ENCODE data around the gene HDAC4. TPM values are rescaled to one million over a fixed set of nuclear protein-coding genes. Genes with fewer than 3 reads are reported as not detected.

Gene HDAC4
- total and polyA plus RNA-seq, 2 donors (not counting 1 experiment from before 2014, with no cell fraction given): 13.5 to 46.0 TPM

- Mint-ChIP-seq H3K27me3 (no peaks in the 10 kb centered on the region), H3K4me1 (peaks cover 12% of the 10 kb centered on the region), H3K9me3 (ENCODE audit: insufficient read depth) (peaks cover 2% of the 10 kb centered on the region), H3K4me3 (no peak overlapping the region), H3K27ac (no peak overlapping the region)
- Histone ChIP-seq H3K36me3 (replicated peaks in 1 of 2; ENCODE audit: control extremely low read depth in 1 of 2, control insufficient read depth in 1 of 2, extremely low read depth in 1 of 2, insufficient read depth in 2 of 2, low read length in 1 of 2) (peaks cover 0 to 2% of the 10 kb centered on the region in 2 experiments), H3K4me1 (ENCODE audit: control insufficient read depth in 2 of 2, insufficient read depth in 2 of 2, low read length in 2 of 2) (no peaks in the 10 kb centered on the region), H3K9me3 (ENCODE audit: control extremely low read depth in 1 of 3, control insufficient read depth in 2 of 3, insufficient read depth in 1 of 3, low read length in 2 of 3) (peaks cover 0 to 7% (median 0%) of the 10 kb centered on the region in 3 donors), H3K9ac (ENCODE audit: low read length) (no peak overlapping the region), H2AFZ (ENCODE audit: insufficient read depth, low read depth, low read length, poor library complexity, severe bottlenecking) (no peak overlapping the region), H3K4me2 (replicated peaks; ENCODE audit: low read depth, low read length, poor library complexity, severe bottlenecking) (no peak overlapping the region), H3K79me2 (ENCODE audit: control insufficient read depth, insufficient read depth, low read length) (peaks cover 91% of the 10 kb centered on the region), H4K20me1 (ENCODE audit: control insufficient read depth, insufficient read depth, low read length, poor library complexity, severe bottlenecking) (peaks cover 37% of the 10 kb centered on the region), H3K27ac (ENCODE audit: low read length in 2 of 2) (no peak overlapping the region), H3K4me3 (ENCODE audit: control extremely low read depth in 1 of 5, extremely low read depth in 1 of 5, insufficient read depth in 1 of 5, low read depth in 2 of 5, low read length in 4 of 5) (no peak overlapping the region), H3K27me3 (replicated peaks in 1 of 4; ENCODE audit: control extremely low read depth in 1 of 4, control insufficient read depth in 3 of 4, insufficient read depth in 4 of 4, low read length in 3 of 4) (no peaks in the 10 kb centered on the region)
- CTCF ChIA-PET: interaction anchor here (1.7 kb wide), 1 partner anchor 127 kb away, joined by 5 read pairs; no protein-coding TSS in a partner anchor
- DNase-seq (no peak), ATAC-seq (ENCODE audit: low read depth) (no peak)
- POLR2A ChIA-PET: no interaction called here
- intact Hi-C loops (cut with micrococcal nuclease): no loop called here
- TF ChIP-seq EZH2 (IDR thresholded peaks at IDR 0.05; ENCODE audit: borderline replicate concordance, insufficient read depth, low read depth, low read length, poor library complexity, severe bottlenecking) (no peak), CTCF (IDR thresholded peaks at IDR 0.05) (no peak)
- WGBS (ENCODE audit: insufficient coverage): 100% methylated on average over 3 of the region's 3 CpGs
These were observed 6.9 kb downstream of the HDAC4 start for GRCh38 chr2:239393941-239394340.

GRCh38 chr2:239393388-239393940, 7.4 kb downstream of the HDAC4 start:
- TF ChIP-seq CTCF (IDR thresholded peaks at IDR 0.05) (no peak), EZH2 (IDR thresholded peaks at IDR 0.05; ENCODE audit: borderline replicate concordance, insufficient read depth, low read depth, low read length, poor library complexity, severe bottlenecking) (no peak)
- H3K9ac ChIP-seq (ENCODE audit: low read length): no peak overlapping the region
- H3K79me2 ChIP-seq (ENCODE audit: control insufficient read depth, insufficient read depth, low read length): peaks cover 90% of the 10 kb centered on the region
- H3K27ac ChIP-seq (ENCODE audit: low read length in 2 of 2): no peak overlapping the region
- H4K20me1 ChIP-seq (ENCODE audit: control insufficient read depth, insufficient read depth, low read length, poor library complexity, severe bottlenecking): peaks cover 37% of the 10 kb centered on the region
- H3K4me3 Mint-ChIP-seq: no peak overlapping the region
- ATAC-seq (ENCODE audit: low read depth) (no peak), DNase-seq (no peak)
- intact Hi-C loops (cut with micrococcal nuclease): no loop called here
- 98% methylated on average over 6 of the region's 7 CpGs for WGBS (ENCODE audit: insufficient coverage)
- H3K9me3 ChIP-seq (ENCODE audit: control extremely low read depth in 1 of 3, control insufficient read depth in 2 of 3, insufficient read depth in 1 of 3, low read length in 2 of 3): peaks cover 0 to 7% (median 0%) of the 10 kb centered on the region in 3 donors
- peaks cover 0 to 2% of the 10 kb centered on the region in 2 experiments for H3K36me3 ChIP-seq (replicated peaks in 1 of 2; ENCODE audit: control extremely low read depth in 1 of 2, control insufficient read depth in 1 of 2, extremely low read depth in 1 of 2, insufficient read depth in 2 of 2, low read length in 1 of 2)
- ChIA-PET POLR2A (no interaction called here), CTCF (interaction anchor here (1.7 kb wide), 1 partner anchor 126 kb away, joined by 5 read pairs; no protein-coding TSS in a partner anchor)
- peaks cover 8% of the 10 kb centered on the region for H3K4me1 Mint-ChIP-seq
- no peak overlapping the region for H2AFZ ChIP-seq (ENCODE audit: insufficient read depth, low read depth, low read length, poor library complexity, severe bottlenecking)
- no peak overlapping the region for H3K4me2 ChIP-seq (replicated peaks; ENCODE audit: low read depth, low read length, poor library complexity, severe bottlenecking)
- H3K4me3 ChIP-seq (ENCODE audit: control extremely low read depth in 1 of 5, extremely low read depth in 1 of 5, insufficient read depth in 1 of 5, low read depth in 2 of 5, low read length in 4 of 5): no peak overlapping the region
- no peaks in the 10 kb centered on the region for H3K4me1 ChIP-seq (ENCODE audit: control insufficient read depth in 2 of 2, insufficient read depth in 2 of 2, low read length in 2 of 2)
- H3K27ac Mint-ChIP-seq: no peak overlapping the region
- H3K9me3 Mint-ChIP-seq (ENCODE audit: insufficient read depth): peaks cover 2% of the 10 kb centered on the region
- no peaks in the 10 kb centered on the region for H3K27me3 ChIP-seq (replicated peaks in 1 of 4; ENCODE audit: control extremely low read depth in 1 of 4, control insufficient read depth in 3 of 4, insufficient read depth in 4 of 4, low read length in 3 of 4)
- no peaks in the 10 kb centered on the region for H3K27me3 Mint-ChIP-seq
